ENCODE results near the gene PLPP1. TPM values are rescaled to one million over a fixed set of nuclear protein-coding genes. Genes with fewer than 3 reads are reported as not detected.

The PLPP1 gene
- total and polyA plus RNA-seq, 2 of the 13 experiments (the other 11 are each of a cell fraction or from before 2014, with no cell fraction given), result 7.3 to 12.1 TPM

DNA sequence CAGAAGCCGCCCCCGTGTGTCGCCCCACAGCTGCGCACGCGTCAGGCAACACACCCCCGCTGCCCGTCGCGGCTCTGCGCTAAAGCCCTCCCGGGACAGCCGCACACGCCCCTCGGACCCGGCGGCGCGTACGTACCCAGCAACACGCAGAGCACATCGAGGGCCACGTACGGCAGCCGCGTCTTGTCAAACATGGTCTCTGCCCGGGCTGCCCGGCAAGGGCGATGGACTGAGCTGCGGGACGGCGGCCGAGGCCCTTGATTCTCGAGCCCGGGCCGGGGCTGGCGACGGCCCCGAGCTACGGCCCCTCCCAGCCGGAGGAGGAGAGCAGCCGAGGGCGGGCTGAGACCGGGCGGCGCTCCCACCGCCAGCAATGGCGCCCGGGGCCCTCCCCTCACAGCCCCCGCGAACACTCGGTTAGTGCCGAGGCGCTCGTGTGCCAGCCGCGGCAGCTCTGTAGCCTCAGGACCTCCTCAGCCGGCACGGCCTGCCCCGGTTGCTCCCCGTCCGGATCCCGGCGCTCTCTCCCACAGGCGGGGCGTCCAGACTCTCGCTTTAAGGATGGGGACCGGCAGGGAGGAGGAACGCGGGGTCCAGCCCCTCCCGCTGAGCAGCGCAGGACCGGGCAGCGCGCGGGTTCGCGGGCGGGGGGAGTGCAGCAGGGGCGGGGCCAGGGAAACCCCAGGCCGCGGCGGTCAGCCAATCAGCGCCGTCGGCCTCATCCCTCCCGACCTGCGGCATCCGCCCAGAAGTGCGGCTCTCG lies at the start of gene PLPP1 (continued):
- TF ChIP-seq, protein P1, sequence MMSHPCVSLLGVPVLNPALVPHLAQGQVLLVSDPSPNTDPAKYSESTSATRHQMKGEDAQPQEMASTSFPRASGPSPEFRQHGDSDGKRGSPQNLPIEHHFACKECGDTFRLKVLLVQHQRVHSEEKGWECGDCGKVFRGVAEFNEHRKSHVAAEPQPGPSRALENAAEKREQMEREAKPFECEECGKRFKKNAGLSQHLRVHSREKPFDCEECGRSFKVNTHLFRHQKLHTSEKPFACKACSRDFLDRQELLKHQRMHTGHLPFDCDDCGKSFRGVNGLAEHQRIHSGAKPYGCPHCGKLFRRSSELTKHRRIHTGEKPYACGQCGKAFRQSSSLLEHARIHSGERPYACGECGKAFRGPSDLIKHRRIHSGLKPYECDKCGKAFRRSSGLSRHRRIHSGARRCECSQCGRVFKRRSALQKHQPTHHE (CRISPR knock-in tag; IDR thresholded peaks at IDR 0.05; ENCODE audit: borderline replicate concordance), result no peak; the same call in none of the 2 replicates
- TF ChIP-seq GZF1 (CRISPR knock-in tag; IDR thresholded peaks at IDR 0.05), result no peak
- peak; percentile 56; the same call in 1 of the 2 replicates for TF ChIP-seq ZNF616 (CRISPR knock-in tag; IDR thresholded peaks at IDR 0.05; ENCODE audit: low read depth)
- TF ChIP-seq ELF4 (CRISPR knock-in tag; IDR thresholded peaks at IDR 0.05; ENCODE audit: borderline replicate concordance), result no peak
- peak; percentile 73 for TF ChIP-seq DR1 (CRISPR knock-in tag; IDR thresholded peaks at IDR 0.05)
- peak; percentile 52; the same call in 1 of the 2 replicates for TF ChIP-seq ZNF792 (CRISPR knock-in tag; IDR thresholded peaks at IDR 0.05)
- TF ChIP-seq PHB2 (IDR thresholded peaks at IDR 0.05; ENCODE audit: partially characterized antibody), result no peak
- TF ChIP-seq, protein P2, sequence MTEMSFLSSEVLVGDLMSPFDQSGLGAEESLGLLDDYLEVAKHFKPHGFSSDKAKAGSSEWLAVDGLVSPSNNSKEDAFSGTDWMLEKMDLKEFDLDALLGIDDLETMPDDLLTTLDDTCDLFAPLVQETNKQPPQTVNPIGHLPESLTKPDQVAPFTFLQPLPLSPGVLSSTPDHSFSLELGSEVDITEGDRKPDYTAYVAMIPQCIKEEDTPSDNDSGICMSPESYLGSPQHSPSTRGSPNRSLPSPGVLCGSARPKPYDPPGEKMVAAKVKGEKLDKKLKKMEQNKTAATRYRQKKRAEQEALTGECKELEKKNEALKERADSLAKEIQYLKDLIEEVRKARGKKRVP (CRISPR knock-in tag; IDR thresholded peaks at IDR 0.05), result no peak
- TF ChIP-seq ZBTB3 (CRISPR knock-in tag; IDR thresholded peaks at IDR 0.05; ENCODE audit: borderline replicate concordance, low read depth), result no peak
- TF ChIP-seq ZNF570 (CRISPR knock-in tag; IDR thresholded peaks at IDR 0.05; ENCODE audit: borderline replicate concordance), result no peak
- TF ChIP-seq RBM39 (IDR thresholded peaks at IDR 0.05; ENCODE audit: low read depth, low read length, poor library complexity, severe bottlenecking), result no peak
- TF ChIP-seq MAF1 (CRISPR knock-in tag; IDR thresholded peaks at IDR 0.05; ENCODE audit: borderline replicate concordance), result no peak
- TF ChIP-seq KDM2A (CRISPR knock-in tag; IDR thresholded peaks at IDR 0.05; ENCODE audit: borderline replicate concordance, low read depth), result peak; percentile 85
- no peak; the same call in none of the 2 replicates for TF ChIP-seq ZNF121 (CRISPR knock-in tag; IDR thresholded peaks at IDR 0.05)
- no peak for TF ChIP-seq EZH2 (conservative IDR thresholded peaks at IDR 0.05; ENCODE audit: low read depth, low read length)
- TF ChIP-seq CC2D1A (CRISPR knock-in tag; IDR thresholded peaks at IDR 0.05), result no peak
- TF ChIP-seq ZNF382 (CRISPR knock-in tag; IDR thresholded peaks at IDR 0.05; ENCODE audit: borderline replicate concordance), result no peak
- no peak for TF ChIP-seq ZNF678 (CRISPR knock-in tag; IDR thresholded peaks at IDR 0.05)
- TF ChIP-seq, protein P3, sequence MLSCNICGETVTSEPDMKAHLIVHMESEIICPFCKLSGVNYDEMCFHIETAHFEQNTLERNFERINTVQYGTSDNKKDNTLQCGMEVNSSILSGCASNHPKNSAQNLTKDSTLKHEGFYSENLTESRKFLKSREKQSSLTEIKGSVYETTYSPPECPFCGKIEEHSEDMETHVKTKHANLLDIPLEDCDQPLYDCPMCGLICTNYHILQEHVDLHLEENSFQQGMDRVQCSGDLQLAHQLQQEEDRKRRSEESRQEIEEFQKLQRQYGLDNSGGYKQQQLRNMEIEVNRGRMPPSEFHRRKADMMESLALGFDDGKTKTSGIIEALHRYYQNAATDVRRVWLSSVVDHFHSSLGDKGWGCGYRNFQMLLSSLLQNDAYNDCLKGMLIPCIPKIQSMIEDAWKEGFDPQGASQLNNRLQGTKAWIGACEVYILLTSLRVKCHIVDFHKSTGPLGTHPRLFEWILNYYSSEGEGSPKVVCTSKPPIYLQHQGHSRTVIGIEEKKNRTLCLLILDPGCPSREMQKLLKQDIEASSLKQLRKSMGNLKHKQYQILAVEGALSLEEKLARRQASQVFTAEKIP (CRISPR knock-in tag; IDR thresholded peaks at IDR 0.05; ENCODE audit: borderline replicate concordance), result no peak
- peak; percentile 41; the same call in 1 of the 2 replicates for TF ChIP-seq RNF2 (conservative IDR thresholded peaks at IDR 0.05; ENCODE audit: low read depth)
- peak; percentile 27 for TF ChIP-seq SPEN (CRISPR knock-in tag; IDR thresholded peaks at IDR 0.05; ENCODE audit: low read depth)
- TF ChIP-seq TEAD3 (CRISPR knock-in tag; optimal IDR thresholded peaks at IDR 0.05; ENCODE audit: borderline replicate concordance), result peak; percentile 12
- peak; percentile 81; the same call in 1 of the 2 replicates for TF ChIP-seq BRCA1 (CRISPR knock-in tag; IDR thresholded peaks at IDR 0.05)
- peak; percentile 30; the same call in 1 of the 2 replicates for TF ChIP-seq NFKB2 (CRISPR knock-in tag; IDR thresholded peaks at IDR 0.05; ENCODE audit: borderline replicate concordance)
- TF ChIP-seq NCOA2 (CRISPR knock-in tag; IDR thresholded peaks at IDR 0.05), result peak; percentile 36
- TF ChIP-seq JUND (CRISPR knock-in tag; IDR thresholded peaks at IDR 0.05), result 0 out of 2 replicates have a peak, but pooled peaks have one; percentile 11
- no peak; the same call in 1 of the 2 replicates for TF ChIP-seq HMG20B (CRISPR knock-in tag; conservative IDR thresholded peaks at IDR 0.05)
- TF ChIP-seq NR3C1 (CRISPR knock-in tag; IDR thresholded peaks at IDR 0.05), result no peak

Data from HepG2 (cell line).